HEK293 (cell line): Measurements from ENCODE around the gene CLEC2L.

ENCODE experiments used
- CTCF ChIA-PET: fragments of 350-600 bp; formaldehyde crosslinking; extraction: SDS; loops from one replicate; lab custom pipeline; 2021; ENCODE audit warnings: antibody characterized with exemption; lab: Yijun Ruan, JAX
- POLR2A ChIA-PET: fragments of 300-600 bp; formaldehyde crosslinking; extraction: SDS; loops from one replicate; lab custom pipeline; 2020; ENCODE audit warnings: antibody characterized with exemption, inconsistent platforms; lab: Yijun Ruan, JAX
- H3K27ac ChIP-seq: fragments of 200-500 bp; sonication (Bioruptor generic); 2 replicates; pipeline ENCODE4 v1.5.1; 2014; ENCODE audit warnings: low read depth, low read length, control low read depth, inconsistent platforms; ENCODE audit errors: extremely low read depth
- H3K36me3 ChIP-seq, 2 experiments: fragments of 200-500 bp in 1 of 2; sonication (Bioruptor generic) in 1 of 2; 1 replicate in 1 of 2; 2 replicates in 1 of 2; pipeline ENCODE4 v1.5.1; 2014 to 2017; ENCODE audit warnings: inconsistent platforms in 2 of 2, low read length in 2 of 2; ENCODE audit not compliant: control insufficient read depth in 2 of 2, insufficient read depth in 1 of 2
- H3K4me1 ChIP-seq: fragments of 200-500 bp; sonication (Bioruptor generic); 2 replicates; pipeline ENCODE4 v1.5.1; 2014; ENCODE audit warnings: mild to moderate bottlenecking, low read length, inconsistent platforms; ENCODE audit not compliant: control insufficient read depth, insufficient read depth
- H3K4me3 ChIP-seq: 2 replicates; pipeline ENCODE4 v1.5.1; 2011; ENCODE audit warnings: low read depth, mild to moderate bottlenecking, control low read depth, low read length, moderate library complexity
- H3K9me3 ChIP-seq: fragments of 200-500 bp; sonication (Bioruptor generic); 2 replicates; pipeline ENCODE4 v1.5.1; 2014; ENCODE audit warnings: low read depth, low read length, inconsistent platforms; ENCODE audit not compliant: control insufficient read depth, insufficient read depth
- AEBP2 ChIP-seq: fragments of 450-650 bp; formaldehyde crosslinking; IDR thresholded peaks from 2 replicates; pipeline ENCODE4 v1.5.1; 2016; ENCODE audit warnings: missing biosample characterization, missing genetic modification characterization, borderline replicate concordance
- EGR2 ChIP-seq: fragments of 450-650 bp; formaldehyde crosslinking; IDR thresholded peaks from 2 replicates; pipeline ENCODE4 v1.5.1; 2016; ENCODE audit warnings: low read depth, missing biosample characterization, missing genetic modification characterization
- IKZF3 ChIP-seq: fragments of 450-650 bp; IDR thresholded peaks from 2 replicates; pipeline ENCODE4 v1.5.0; 2018; ENCODE audit warnings: missing biosample characterization, mild to moderate bottlenecking, missing genetic modification characterization, moderate library complexity
- KLF8 ChIP-seq: fragments of 450-650 bp; formaldehyde crosslinking; IDR thresholded peaks from 2 replicates; pipeline ENCODE4 v1.5.1; 2016; ENCODE audit warnings: missing biosample characterization, missing genetic modification characterization
- MEIS1 ChIP-seq: sonication (generic); formaldehyde crosslinking; IDR thresholded peaks from 2 replicates; pipeline ENCODE4 v1.8.1; 2022; ENCODE audit warnings: missing genetic modification reagents, mild to moderate bottlenecking, borderline replicate concordance
- REST ChIP-seq: fragments of 450-650 bp; formaldehyde crosslinking; IDR thresholded peaks from 2 replicates; pipeline ENCODE4 v1.5.1; 2016; ENCODE audit warnings: missing biosample characterization, missing genetic modification characterization
- SCRT1 ChIP-seq: fragments of 450-650 bp; formaldehyde crosslinking; IDR thresholded peaks from 2 replicates; pipeline ENCODE4 v1.5.1; 2016; ENCODE audit warnings: missing biosample characterization, missing genetic modification characterization, borderline replicate concordance
- SCRT2 ChIP-seq: fragments of 450-650 bp; formaldehyde crosslinking; IDR thresholded peaks from 2 replicates; pipeline ENCODE4 v1.5.1; 2016; ENCODE audit warnings: missing biosample characterization, missing genetic modification characterization
- TCF7L2 ChIP-seq: IDR thresholded peaks from 2 replicates; pipeline ENCODE4 v1.6.1; 2011; ENCODE audit warnings: low read depth, mild to moderate bottlenecking, inconsistent platforms, low read length, moderate library complexity, borderline replicate concordance
- ZIC2 ChIP-seq: fragments of 450-650 bp; formaldehyde crosslinking; IDR thresholded peaks from 2 replicates; pipeline ENCODE4 v1.5.1; 2016; ENCODE audit warnings: missing biosample characterization, missing genetic modification characterization
- ZNF202 ChIP-seq: fragments of 450-650 bp; formaldehyde crosslinking; IDR thresholded peaks from 2 replicates; pipeline ENCODE4 v1.5.1; 2016; ENCODE audit warnings: missing biosample characterization, missing genetic modification characterization, borderline replicate concordance
- ZNF23 ChIP-seq: fragments of 450-650 bp; formaldehyde crosslinking; IDR thresholded peaks from 2 replicates; pipeline ENCODE4 v1.5.1; 2016; ENCODE audit warnings: missing biosample characterization, missing genetic modification characterization, borderline replicate concordance
- ZNF239 ChIP-seq: fragments of 450-650 bp; formaldehyde crosslinking; IDR thresholded peaks from 2 replicates; pipeline ENCODE4 v1.5.1; 2016; ENCODE audit warnings: missing biosample characterization, missing genetic modification characterization
- ZNF324 ChIP-seq: fragments of 450-650 bp; formaldehyde crosslinking; IDR thresholded peaks from 2 replicates; pipeline ENCODE4 v1.5.1; 2016; ENCODE audit warnings: missing biosample characterization, missing genetic modification characterization
- ZNF350 ChIP-seq: fragments of 450-650 bp; formaldehyde crosslinking; IDR thresholded peaks from 2 replicates; pipeline ENCODE4 v1.5.0; 2017; ENCODE audit warnings: missing biosample characterization, mild to moderate bottlenecking, missing genetic modification characterization
- ZNF416 ChIP-seq: fragments of 450-650 bp; formaldehyde crosslinking; IDR thresholded peaks from 2 replicates; pipeline ENCODE4 v1.5.1; 2016; ENCODE audit warnings: missing biosample characterization, missing genetic modification characterization
- ZNF514 ChIP-seq: fragments of 450-650 bp; formaldehyde crosslinking; IDR thresholded peaks from 2 replicates; pipeline ENCODE4 v1.5.1; 2016; ENCODE audit warnings: missing biosample characterization, missing genetic modification characterization
- ZNF645 ChIP-seq: fragments of 450-650 bp; formaldehyde crosslinking; IDR thresholded peaks from 2 replicates; pipeline ENCODE4; 2016; ENCODE audit warnings: missing biosample characterization, missing genetic modification characterization
- ZNF660 ChIP-seq: fragments of 450-650 bp; IDR thresholded peaks from 2 replicates; pipeline ENCODE4 v1.5.1; 2018; ENCODE audit warnings: missing biosample characterization, mild to moderate bottlenecking, missing genetic modification characterization
- ZNF777 ChIP-seq: fragments of 450-650 bp; formaldehyde crosslinking; IDR thresholded peaks from 2 replicates; pipeline ENCODE4 v1.5.1; 2017; ENCODE audit warnings: missing biosample characterization, missing genetic modification characterization, borderline replicate concordance
- TF ChIP-seq, protein P1 (sequence below): fragments of 450-650 bp; formaldehyde crosslinking; conservative IDR thresholded peaks from 2 replicates; pipeline ENCODE4 v1.5.1; 2016; ENCODE audit warnings: low read depth, missing biosample characterization, missing genetic modification characterization

Gene CLEC2L

DNA sequence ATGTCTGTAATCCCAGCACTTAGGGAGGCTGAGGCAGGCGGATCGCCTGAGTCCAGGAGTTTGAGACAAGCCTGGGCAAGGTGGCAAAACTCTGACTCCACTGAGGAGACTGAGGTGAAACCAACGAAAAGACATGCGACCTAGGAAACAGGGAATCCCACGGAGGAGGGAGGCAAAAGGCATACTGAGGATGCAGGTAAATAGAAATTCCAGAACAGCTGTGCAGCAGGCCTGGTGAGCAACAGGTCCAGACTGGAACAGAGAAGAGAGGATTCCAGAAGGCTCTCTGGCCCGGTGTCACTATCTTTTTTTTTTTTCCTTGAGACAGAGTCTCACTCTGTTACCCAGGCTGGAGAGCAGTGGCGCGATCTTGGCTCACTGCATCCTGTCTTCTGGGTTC, 47.3 kb upstream of the CLEC2L start:
- TF ChIP-seq SCRT1 (tag by site-specific recombination) (0 out of 2 replicates have a peak, but pooled peaks have one; percentile 17), ZNF514 (tag by site-specific recombination) (no peak), ZIC2 (tag by site-specific recombination) (no peak), SCRT2 (tag by site-specific recombination) (peak; percentile 54; the same call in 1 of the 2 replicates)
- Histone ChIP-seq H3K27ac (no peak overlapping the region), H3K4me3 (no peak overlapping the region), H3K36me3 (peaks cover 0 to 2% of the 10 kb centered on the region in 2 experiments; a peak in 1 of 3 replicates), H3K9me3 (0 out of 2 replicates have a peak, but pooled peaks cover 2% of the 10 kb centered on the region), H3K4me1 (no peaks in the 10 kb centered on the region)
- POLR2A ChIA-PET: interaction anchor here (0.6 kb wide), 1 partner anchor 37 kb away, joined by 4 read pairs; no protein-coding TSS in a partner anchor
- CTCF ChIA-PET: no interaction called here

GRCh38 chr7:139476891-139477290, 46.6 kb upstream of the CLEC2L start:
- CTCF ChIA-PET: no interaction called here
- TF ChIP-seq, protein P1, sequence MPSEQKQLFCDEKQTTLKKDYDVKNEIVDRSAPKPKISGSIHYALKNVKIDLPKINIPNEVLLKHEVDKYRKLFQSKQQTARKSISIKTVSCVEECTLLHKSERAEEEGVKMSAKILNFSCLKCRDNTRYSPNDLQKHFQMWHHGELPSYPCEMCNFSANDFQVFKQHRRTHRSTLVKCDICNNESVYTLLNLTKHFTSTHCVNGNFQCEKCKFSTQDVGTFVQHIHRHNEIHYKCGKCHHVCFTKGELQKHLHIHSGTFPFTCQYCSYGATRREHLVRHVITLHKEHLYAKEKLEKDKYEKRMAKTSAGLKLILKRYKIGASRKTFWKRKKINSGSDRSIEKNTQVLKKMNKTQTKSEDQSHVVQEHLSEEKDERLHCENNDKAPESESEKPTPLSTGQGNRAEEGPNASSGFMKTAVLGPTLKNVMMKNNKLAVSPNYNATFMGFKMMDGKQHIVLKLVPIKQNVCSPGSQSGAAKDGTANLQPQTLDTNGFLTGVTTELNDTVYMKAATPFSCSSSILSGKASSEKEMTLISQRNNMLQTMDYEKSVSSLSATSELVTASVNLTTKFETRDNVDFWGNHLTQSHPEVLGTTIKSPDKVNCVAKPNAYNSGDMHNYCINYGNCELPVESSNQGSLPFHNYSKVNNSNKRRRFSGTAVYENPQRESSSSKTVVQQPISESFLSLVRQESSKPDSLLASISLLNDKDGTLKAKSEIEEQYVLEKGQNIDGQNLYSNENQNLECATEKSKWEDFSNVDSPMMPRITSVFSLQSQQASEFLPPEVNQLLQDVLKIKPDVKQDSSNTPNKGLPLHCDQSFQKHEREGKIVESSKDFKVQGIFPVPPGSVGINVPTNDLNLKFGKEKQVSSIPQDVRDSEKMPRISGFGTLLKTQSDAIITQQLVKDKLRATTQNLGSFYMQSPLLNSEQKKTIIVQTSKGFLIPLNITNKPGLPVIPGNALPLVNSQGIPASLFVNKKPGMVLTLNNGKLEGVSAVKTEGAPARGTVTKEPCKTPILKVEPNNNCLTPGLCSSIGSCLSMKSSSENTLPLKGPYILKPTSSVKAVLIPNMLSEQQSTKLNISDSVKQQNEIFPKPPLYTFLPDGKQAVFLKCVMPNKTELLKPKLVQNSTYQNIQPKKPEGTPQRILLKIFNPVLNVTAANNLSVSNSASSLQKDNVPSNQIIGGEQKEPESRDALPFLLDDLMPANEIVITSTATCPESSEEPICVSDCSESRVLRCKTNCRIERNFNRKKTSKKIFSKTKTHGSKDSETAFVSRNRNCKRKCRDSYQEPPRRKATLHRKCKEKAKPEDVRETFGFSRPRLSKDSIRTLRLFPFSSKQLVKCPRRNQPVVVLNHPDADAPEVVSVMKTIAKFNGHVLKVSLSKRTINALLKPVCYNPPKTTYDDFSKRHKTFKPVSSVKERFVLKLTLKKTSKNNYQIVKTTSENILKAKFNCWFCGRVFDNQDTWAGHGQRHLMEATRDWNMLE (tag by site-specific recombination): no peak
- TF ChIP-seq SCRT2 (tag by site-specific recombination) (no peak), ZNF645 (no peak), TCF7L2 (no peak), EGR2 (tag by site-specific recombination) (no peak), ZNF350 (tag by site-specific recombination) (no peak), ZNF239 (tag by site-specific recombination) (no peak)
- POLR2A ChIA-PET: no interaction called here

GRCh38 chr7:139479620-139480019, 43.9 kb upstream of the CLEC2L start:
- H3K9me3 ChIP-seq: no peaks in the 10 kb centered on the region
- H3K27ac ChIP-seq: no peak overlapping the region
- CTCF ChIA-PET: interaction anchor here (0.5 to 1.1 kb wide), 3 partner anchors 10 to 45 kb away, joined by 3 to 6 read pairs (median 4); no protein-coding TSS in a partner anchor
- H3K4me1 ChIP-seq: no peaks in the 10 kb centered on the region
- POLR2A ChIA-PET: no interaction called here
- no peaks in the 10 kb centered on the region for H3K36me3 ChIP-seq
- no peak overlapping the region for H3K4me3 ChIP-seq
- TF ChIP-seq ZNF660 (tag by site-specific recombination): no peak
- no peak for TF ChIP-seq ZNF23 (tag by site-specific recombination)
- TF ChIP-seq ZNF324 (tag by site-specific recombination): no peak
- no peak for TF ChIP-seq ZNF777
- TF ChIP-seq ZNF416: no peak
- TF ChIP-seq AEBP2: no peak
- TF ChIP-seq ZNF202 (tag by site-specific recombination): no peak
- TF ChIP-seq IKZF3 (tag by site-specific recombination): no peak
- no peak for TF ChIP-seq REST (tag by site-specific recombination)
- TF ChIP-seq MEIS1 (CRISPR knock-in tag): no peak
- TF ChIP-seq KLF8 (tag by site-specific recombination): no peak

More at GRCh38 chr7:139476891-139477290, 46.6 kb upstream of the CLEC2L start:
- Histone ChIP-seq H3K9me3 (0 out of 2 replicates have a peak, but pooled peaks cover 2% of the 10 kb centered on the region), H3K36me3 (peaks cover 0 to 2% of the 10 kb centered on the region in 2 experiments; a peak in 1 of 3 replicates), H3K4me1 (no peaks in the 10 kb centered on the region), H3K4me3 (no peak overlapping the region), H3K27ac (no peak overlapping the region)
